K562 (cell line): ENCODE results near the gene PTH2. TPM values are rescaled to one million over a fixed set of nuclear protein-coding genes. Genes with fewer than 3 reads are reported as not detected.

Source experiments
- LEF1 ChIP-seq: fragments of 450-650 bp; IDR thresholded peaks from 2 replicates; pipeline ENCODE4 v1.6.1; 2016; ENCODE audit warnings: mild to moderate bottlenecking
- MYNN ChIP-seq, 2 experiments: sonication (generic); formaldehyde crosslinking in 1 of 2; IDR thresholded peaks; 2 replicates each; pipeline versions ENCODE4 v1.5.0 to v1.6.1; 2016 to 2020; ENCODE audit warnings: antibody characterized with exemption in 1 of 2, missing genetic modification reagents in 1 of 2
- RAD51 ChIP-seq: fragments of 450-650 bp; IDR thresholded peaks from 2 replicates; pipeline ENCODE4 v1.7.1; 2016; ENCODE audit warnings: low read depth, mild to moderate bottlenecking, borderline replicate concordance
- RREB1 ChIP-seq: fragments of 250-450 bp; sonication (Bioruptor Pico); IDR thresholded peaks from 2 replicates; pipeline ENCODE4 v1.4.0; 2020
- STAT5B ChIP-seq: fragments of 250-450 bp; sonication (Bioruptor Pico); IDR thresholded peaks from 2 replicates; pipeline ENCODE4 v1.8.0; 2021; ENCODE audit warnings: mild to moderate bottlenecking, inconsistent platforms
- TCF3 ChIP-seq: sonication (generic); formaldehyde crosslinking; IDR thresholded peaks from 2 replicates; pipeline ENCODE4 v1.4.0; 2020; ENCODE audit warnings: mild to moderate bottlenecking, missing genetic modification reagents
- ZBTB17 ChIP-seq: fragments of 450-650 bp; formaldehyde crosslinking; IDR thresholded peaks from 2 replicates; pipeline ENCODE4 v1.4.0; 2020; ENCODE audit warnings: mild to moderate bottlenecking
- polyA plus RNA-seq, 8 experiments: library from polyadenylated mRNA; depleted of rRNA in 4 of 8; stranded (reverse) in 5 of 8; unstranded in 3 of 8; fragments of >200 nt; fragmentation: Nextera tagmentation in 2 of 8; fragmentation: Illumina TruSeq in 1 of 8; extraction: Ambion mirVana in 2 of 8; extraction: Trizol in 1 of 8; gene quantifications; 2 replicates each; pipeline versions ENCODE4 v1.2.1 to v1.2.3, GENCODE V29; 2011 to 2014; ENCODE audit warnings: inconsistent platforms in 1 of 8, missing spikeins in 1 of 8
- total RNA-seq, 7 experiments: library from RNA; depleted of rRNA in 6 of 7; stranded (reverse); fragments of >200 nt in 6 of 7; fragmentation: Illumina TruSeq in 2 of 7; extraction: Trizol in 2 of 7; gene quantifications; 2 replicates each; pipeline versions ENCODE4 v1.2.1 to v1.2.3, GENCODE V29; 2011 to 2021; ENCODE audit warnings: low replicate concordance in 1 of 7

Gene PTH2
- total and polyA plus RNA-seq, 9 of the 15 experiments (the other 6 are each of a cell fraction or from before 2014, with no cell fraction given), result 1.3 TPM; not detected in 8

- TF ChIP-seq RAD51 (no peak), STAT5B (CRISPR knock-in tag) (no peak), RREB1 (CRISPR knock-in tag) (no peak), MYNN (IDR thresholded peaks at IDR 0.05) (no peak), MYNN (CRISPR knock-in tag; IDR thresholded peaks at IDR 0.05) (no peak), ZBTB17 (CRISPR knock-in tag) (no peak), LEF1 (no peak), TCF3 (CRISPR knock-in tag) (no peak)
Measured at GRCh38 chr19:49391581-49392399, 31.5 kb downstream of the PTH2 start (continued).
